GM23338 (cell line): ENCODE results near the gene RTN4RL1.

ENCODE experiments used
- CREB1 ChIP-seq: fragments of 250-450 bp; sonication (Bioruptor Pico); IDR thresholded peaks from 2 replicates; pipeline ENCODE4 v1.5.0; 2020; ENCODE audit warnings: low read depth, mild to moderate bottlenecking, moderate library complexity
- CTCF ChIP-seq, 2 experiments: fragments of 200-600 bp in 1 of 2; sonication (generic) in 1 of 2; conservative IDR thresholded peaks; 2 replicates each; pipeline versions ENCODE4 v1.5.1 to v1.6.1; 2016 to 2017; ENCODE audit warnings: antibody characterized with exemption in 2 of 2, low read depth in 2 of 2, mild to moderate bottlenecking in 2 of 2, moderate library complexity in 1 of 2
- EZH2 ChIP-seq: fragments of 200-600 bp; sonication (generic); IDR thresholded peaks from one replicate; pipeline ENCODE4 v1.8.0; 2017; ENCODE audit warnings: antibody characterized with exemption, mild to moderate bottlenecking, low read depth; ENCODE audit not compliant: unreplicated experiment
- EZH2phosphoT487 ChIP-seq: fragments of 200-600 bp; sonication (generic); IDR thresholded peaks from one replicate; pipeline ENCODE4 v1.8.1; 2018; ENCODE audit warnings: antibody characterized with exemption; ENCODE audit not compliant: unreplicated experiment
- JUNB ChIP-seq: IDR thresholded peaks from one replicate; pipeline ENCODE4 v1.6.1; 2016; ENCODE audit warnings: antibody characterized with exemption; ENCODE audit not compliant: unreplicated experiment
- POLR2AphosphoS5 ChIP-seq: IDR thresholded peaks from 2 replicates; pipeline ENCODE4 v1.6.1; 2016; ENCODE audit warnings: antibody characterized with exemption, low read depth
- REST ChIP-seq: IDR thresholded peaks from one replicate; pipeline ENCODE4 v1.6.1; 2018; ENCODE audit warnings: antibody characterized with exemption; ENCODE audit not compliant: unreplicated experiment
- ZNF462 ChIP-seq: fragments of 250-450 bp; sonication (Bioruptor Pico); IDR thresholded peaks from 2 replicates; pipeline ENCODE4 v1.5.0; 2020; ENCODE audit warnings: mild to moderate bottlenecking, moderate library complexity

- TF ChIP-seq POLR2AphosphoS5 (no peak), EZH2 (no peak), CTCF (conservative IDR thresholded peaks at IDR 0.05; ENCODE audit: low read depth in 2 of 2) (no peak), REST (no peak), EZH2phosphoT487 (no peak), CREB1 (CRISPR knock-in tag) (no peak), JUNB (no peak), ZNF462 (no peak)
These were observed 128.7 kb downstream of the RTN4RL1 start for GRCh38 chr17:1896243-1897104.
